Naive B cell (primary cell): ENCODE results near the gene AKAP8L. TPM values are rescaled to one million over a fixed set of nuclear protein-coding genes. Genes with fewer than 3 reads are reported as not detected.

Experiments
- ATAC-seq, 2 donors: fragments of 150-1000 bp; cut with Tn5 transposase; 2 replicates each; pipeline ENCODE4 v1.10.0; 2021; ENCODE audit warnings: low read depth in 2 of 2, mild to moderate bottlenecking in 2 of 2, moderate library complexity in 2 of 2
- DNase-seq: peaks from one replicate; pipeline ENCODE4 v3.0.0; 2022
- H3K27ac Mint-ChIP-seq, 6 donors: one replicate each; pipeline ENCODE4 v1.8.0; 2020 to 2022; ENCODE audit warnings: mild to moderate bottlenecking in 6 of 6, mixed read lengths in 6 of 6, moderate library complexity in 5 of 6, inconsistent platforms in 2 of 6
- H3K27me3 Mint-ChIP-seq, 3 donors: one replicate each; pipeline ENCODE4 v1.8.0; 2021 to 2022; ENCODE audit warnings: mixed read lengths in 3 of 3, mild to moderate bottlenecking in 1 of 3
- H3K36me3 Mint-ChIP-seq, 2 donors: one replicate each; pipeline ENCODE4 v1.8.0; 2020 to 2022; ENCODE audit warnings: mixed read lengths in 2 of 2, inconsistent platforms in 1 of 2, mild to moderate bottlenecking in 1 of 2
- H3K4me1 Mint-ChIP-seq, 3 donors: one replicate each; pipeline ENCODE4 v1.8.0; 2020 to 2022; ENCODE audit warnings: mixed read lengths in 3 of 3, inconsistent platforms in 1 of 3, mild to moderate bottlenecking in 1 of 3, moderate library complexity in 1 of 3
- H3K4me3 Mint-ChIP-seq, 8 donors: one replicate each; pipeline ENCODE4 v1.8.0; 2020 to 2022; ENCODE audit warnings: mild to moderate bottlenecking in 8 of 8, mixed read lengths in 8 of 8, moderate library complexity in 8 of 8, inconsistent platforms in 2 of 8
- H3K9me3 Mint-ChIP-seq, 7 donors: one replicate each; pipeline ENCODE4 v1.8.0; 2020 to 2022; ENCODE audit warnings: mixed read lengths in 7 of 7, mild to moderate bottlenecking in 5 of 7, inconsistent platforms in 2 of 7, moderate library complexity in 1 of 7
- polyA plus RNA-seq, 6 donors: library from polyadenylated mRNA; unstranded; fragments of 300-500 nt; fragmentation: Illumina TruSeq; gene quantifications; one replicate each; pipeline ENCODE4 v1.2.3, GENCODE V29; 2021; ENCODE audit warnings: low read depth in 6 of 6

AKAP8L gene
- polyA plus RNA-seq, 6 donors from 2014 or later, result 37.8 to 103 (median 53.6) TPM

- no peaks in the 10 kb centered on the region for H3K9me3 Mint-ChIP-seq
Observed at GRCh38 chr19:15453906-15454860, 35.4 kb upstream of the AKAP8L start.

GRCh38 chr19:15453091-15453578, 34.3 kb upstream of the AKAP8L start:
- peak overlapping the region in 1 of 8 donors; percentile 42 for H3K4me3 Mint-ChIP-seq

More at GRCh38 chr19:15453906-15454860, 35.4 kb upstream of the AKAP8L start:
- Mint-ChIP-seq H3K27me3 (no peaks in the 10 kb centered on the region), H3K27ac (peak overlapping the region in 2 of 6 donors; percentile 36 to 77), H3K4me3 (no peak overlapping the region), H3K36me3 (peaks cover 0 to 19% of the 10 kb centered on the region in 2 donors), H3K4me1 (peaks cover 11 to 25% (median 20%) of the 10 kb centered on the region in 3 donors)
- DNase-seq, result no peak
- ATAC-seq, result no peak

GRCh38 chr19:15452111-15453047, 33.6 kb upstream of the AKAP8L start:
- DNase-seq, result no peak
- Mint-ChIP-seq H3K4me3 (no peak overlapping the region), H3K36me3 (peaks cover 0 to 11% of the 10 kb centered on the region in 2 donors), H3K27me3 (no peaks in the 10 kb centered on the region), H3K9me3 (no peaks in the 10 kb centered on the region), H3K4me1 (peaks cover 20 to 31% (median 30%) of the 10 kb centered on the region in 3 donors), H3K27ac (peak overlapping the region in 2 of 6 donors; percentile 4 to 57)
- no peak for ATAC-seq

More at GRCh38 chr19:15453091-15453578, 34.3 kb upstream of the AKAP8L start:
- ATAC-seq (no peak), DNase-seq (no peak)
- Mint-ChIP-seq H3K27ac (no peak overlapping the region), H3K4me1 (peaks cover 20 to 35% (median 28%) of the 10 kb centered on the region in 3 donors), H3K9me3 (no peaks in the 10 kb centered on the region), H3K36me3 (peaks cover 0 to 17% of the 10 kb centered on the region in 2 donors), H3K27me3 (no peaks in the 10 kb centered on the region)

GRCh38 chr19:15450528-15450890, 31.7 kb upstream of the AKAP8L start:
- H3K4me1 Mint-ChIP-seq, result peaks cover 20 to 36% (median 35%) of the 10 kb centered on the region in 3 donors

GRCh38 chr19:15449620-15450527, 31.1 kb upstream of the AKAP8L start, which contains the start of gene WIZ:
TSS of gene WIZ (minus strand) at chr19:15449956. CDS start at chr19:15448307, 1,649 bp downstream.
- peaks cover 0 to 11% of the 10 kb centered on the region in 2 donors for H3K36me3 Mint-ChIP-seq
- peak within 1 kb of the TSS; percentile 75 to 93 (median 85) for H3K4me3 Mint-ChIP-seq
- H3K27ac Mint-ChIP-seq, result peak within 1 kb of the TSS; percentile 86 to 98 (median 96)
- no peaks in the 10 kb centered on the region for H3K9me3 Mint-ChIP-seq
- peaks cover 20 to 36% (median 29%) of the 10 kb centered on the region in 3 donors for H3K4me1 Mint-ChIP-seq
- H3K27me3 Mint-ChIP-seq, result no peaks in the 10 kb centered on the region
- DNase-seq, result peak; percentile 79
- ATAC-seq, result peak; percentile 79 to 84

More at GRCh38 chr19:15450528-15450890, 31.7 kb upstream of the AKAP8L start:
- H3K9me3 Mint-ChIP-seq, result no peaks in the 10 kb centered on the region
- ATAC-seq (no peak), DNase-seq (no peak)
- peak overlapping the region; percentile 12 to 98 (median 96) for H3K27ac Mint-ChIP-seq
- H3K27me3 Mint-ChIP-seq, result no peaks in the 10 kb centered on the region
- H3K36me3 Mint-ChIP-seq, result peaks cover 0 to 11% of the 10 kb centered on the region in 2 donors
- peak overlapping the region; percentile 70 to 93 (median 80) for H3K4me3 Mint-ChIP-seq

GRCh38 chr19:15448778-15449619, 30.2 kb upstream of the AKAP8L start:
- Mint-ChIP-seq H3K36me3 (peaks cover 0 to 6% of the 10 kb centered on the region in 2 donors), H3K4me3 (peak overlapping the region; percentile 70 to 92 (median 82)), H3K9me3 (no peaks in the 10 kb centered on the region), H3K4me1 (peaks cover 20 to 34% (median 28%) of the 10 kb centered on the region in 3 donors), H3K27ac (peak overlapping the region in 5 of 6 donors; percentile 67 to 94 (median 86)), H3K27me3 (no peaks in the 10 kb centered on the region)
- no peak for DNase-seq
- peak; percentile 11 to 15 for ATAC-seq

- Mint-ChIP-seq H3K36me3 (no peaks in the 10 kb centered on the region), H3K4me3 (peak overlapping the region; percentile 4 to 92 (median 82)), H3K27ac (peak overlapping the region in 5 of 6 donors; percentile 21 to 94 (median 86)), H3K9me3 (no peaks in the 10 kb centered on the region), H3K4me1 (peaks cover 20 to 30% (median 28%) of the 10 kb centered on the region in 3 donors), H3K27me3 (no peaks in the 10 kb centered on the region)
- DNase-seq (no peak), ATAC-seq (no peak)
Observed at GRCh38 chr19:15448044-15448777, 29.4 kb upstream of the AKAP8L start.

- H3K4me1 Mint-ChIP-seq, result peaks cover 20 to 28% (median 28%) of the 10 kb centered on the region in 3 donors
- H3K27ac Mint-ChIP-seq, result peak overlapping the region in 2 of 6 donors; percentile 58 to 90
- peak overlapping the region in 2 of 8 donors; percentile 70 to 83 for H3K4me3 Mint-ChIP-seq
- DNase-seq (no peak), ATAC-seq (no peak)
- H3K36me3 Mint-ChIP-seq, result no peaks in the 10 kb centered on the region
- no peaks in the 10 kb centered on the region for H3K27me3 Mint-ChIP-seq
- H3K9me3 Mint-ChIP-seq, result no peaks in the 10 kb centered on the region
Observed at GRCh38 chr19:15447057-15447456, 28.3 kb upstream of the AKAP8L start.

- DNase-seq (no peak), ATAC-seq (no peak)
- H3K4me3 Mint-ChIP-seq, result no peak overlapping the region
- peaks cover 17 to 23% (median 23%) of the 10 kb centered on the region in 3 donors for H3K4me1 Mint-ChIP-seq
- peak overlapping the region in 1 of 6 donors; percentile 66 for H3K27ac Mint-ChIP-seq
- no peaks in the 10 kb centered on the region for H3K36me3 Mint-ChIP-seq
- H3K9me3 Mint-ChIP-seq, result no peaks in the 10 kb centered on the region
- no peaks in the 10 kb centered on the region for H3K27me3 Mint-ChIP-seq
Observed at GRCh38 chr19:15445807-15446376, 27.1 kb upstream of the AKAP8L start.

- H3K9me3 Mint-ChIP-seq, result no peaks in the 10 kb centered on the region
- H3K4me3 Mint-ChIP-seq, result peak overlapping the region in 2 of 8 donors; percentile 16 to 71
- ATAC-seq (no peak), DNase-seq (no peak)
- no peaks in the 10 kb centered on the region for H3K36me3 Mint-ChIP-seq
- H3K4me1 Mint-ChIP-seq, result peaks cover 11 to 18% (median 17%) of the 10 kb centered on the region in 3 donors
- peak overlapping the region in 1 of 6 donors; percentile 32 for H3K27ac Mint-ChIP-seq
- H3K27me3 Mint-ChIP-seq, result no peaks in the 10 kb centered on the region
Observed at GRCh38 chr19:15445227-15445605, 26.4 kb upstream of the AKAP8L start.
